Neuron (in vitro differentiated cells): Measurements from ENCODE around the gene GOLGA6L10.
"Not testable (repeated sequence)": the region's sequence is repeated elsewhere in the genome, so short reads cannot be mapped to it uniquely, and the experiment has no call there.

Experiments used
- H2AFZ ChIP-seq: one replicate; pipeline ENCODE4 v1.6.1; 2013; ENCODE audit warnings: low read depth, mild to moderate bottlenecking, inconsistent platforms, low read length, moderate library complexity
- H3K27me3 ChIP-seq: one replicate; pipeline ENCODE4 v1.6.1; 2013; ENCODE audit warnings: low read length; ENCODE audit not compliant: insufficient read depth
- H3K36me3 ChIP-seq: one replicate; pipeline ENCODE4 v1.6.1; 2013; ENCODE audit warnings: low read length; ENCODE audit not compliant: insufficient read depth
- H3K4me1 ChIP-seq: one replicate; pipeline ENCODE4 v1.6.1; 2013; ENCODE audit warnings: low read length; ENCODE audit not compliant: insufficient read depth
- H3K4me3 ChIP-seq: 2 replicates; pipeline ENCODE4 v1.5.1; 2013; ENCODE audit warnings: mild to moderate bottlenecking, low read length, moderate library complexity
- H3K9me3 ChIP-seq: one replicate; pipeline ENCODE4 v1.6.1; 2013; ENCODE audit warnings: low read length

Gene GOLGA6L10

DNA sequence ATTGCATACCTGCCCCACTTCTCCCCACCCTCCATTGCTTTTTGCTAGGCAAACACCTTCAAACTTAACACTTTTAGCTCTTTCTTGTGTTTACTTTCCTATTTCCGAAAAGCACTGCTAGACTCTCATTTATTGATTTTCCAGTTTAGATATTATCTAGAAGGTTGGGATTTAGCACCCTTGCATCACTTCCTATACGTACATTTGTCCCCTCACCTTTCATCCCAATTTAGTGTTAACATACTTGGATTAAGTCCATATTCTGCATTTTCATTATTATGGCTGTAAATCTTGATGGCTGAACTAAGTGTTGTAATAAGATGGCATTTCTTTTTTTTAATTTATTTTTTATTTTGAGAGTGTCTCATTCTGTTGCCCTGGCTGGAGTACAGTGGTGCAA lies 39.5 kb downstream of the GOLGA6L10 start:
- no peak overlapping the region for H2AFZ ChIP-seq
- H3K36me3 ChIP-seq: no peaks in the 10 kb centered on the region
- H3K4me3 ChIP-seq: no peak overlapping the region
- no peaks in the 10 kb centered on the region for H3K9me3 ChIP-seq
- H3K4me1 ChIP-seq: no peaks in the 10 kb centered on the region
- no peaks in the 10 kb centered on the region for H3K27me3 ChIP-seq

DNA sequence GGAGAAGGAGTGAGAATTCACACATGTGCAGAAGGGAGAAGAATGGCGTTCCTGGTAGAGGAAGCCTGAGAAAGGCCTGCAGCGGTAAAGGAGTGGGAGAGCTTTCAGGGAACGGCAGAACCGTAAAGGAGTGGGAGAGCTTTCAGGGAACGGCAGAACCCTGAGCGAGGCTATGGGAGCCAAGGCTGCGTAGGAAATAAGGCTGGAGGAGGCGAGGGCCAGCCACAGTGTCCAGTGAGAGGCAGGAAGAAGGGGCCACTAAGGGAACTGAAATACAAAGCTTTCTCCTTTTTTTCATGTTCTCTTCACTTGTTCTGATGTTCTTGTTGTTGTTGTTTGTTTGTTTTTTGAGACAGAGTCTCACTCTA lies 41.6 kb downstream of the GOLGA6L10 start:
- Histone ChIP-seq H3K9me3 (no peaks in the 10 kb centered on the region), H2AFZ (no peak overlapping the region), H3K36me3 (no peaks in the 10 kb centered on the region), H3K4me3 (no peak overlapping the region), H3K4me1 (no peaks in the 10 kb centered on the region), H3K27me3 (peaks cover 5% of the 10 kb centered on the region)

DNA sequence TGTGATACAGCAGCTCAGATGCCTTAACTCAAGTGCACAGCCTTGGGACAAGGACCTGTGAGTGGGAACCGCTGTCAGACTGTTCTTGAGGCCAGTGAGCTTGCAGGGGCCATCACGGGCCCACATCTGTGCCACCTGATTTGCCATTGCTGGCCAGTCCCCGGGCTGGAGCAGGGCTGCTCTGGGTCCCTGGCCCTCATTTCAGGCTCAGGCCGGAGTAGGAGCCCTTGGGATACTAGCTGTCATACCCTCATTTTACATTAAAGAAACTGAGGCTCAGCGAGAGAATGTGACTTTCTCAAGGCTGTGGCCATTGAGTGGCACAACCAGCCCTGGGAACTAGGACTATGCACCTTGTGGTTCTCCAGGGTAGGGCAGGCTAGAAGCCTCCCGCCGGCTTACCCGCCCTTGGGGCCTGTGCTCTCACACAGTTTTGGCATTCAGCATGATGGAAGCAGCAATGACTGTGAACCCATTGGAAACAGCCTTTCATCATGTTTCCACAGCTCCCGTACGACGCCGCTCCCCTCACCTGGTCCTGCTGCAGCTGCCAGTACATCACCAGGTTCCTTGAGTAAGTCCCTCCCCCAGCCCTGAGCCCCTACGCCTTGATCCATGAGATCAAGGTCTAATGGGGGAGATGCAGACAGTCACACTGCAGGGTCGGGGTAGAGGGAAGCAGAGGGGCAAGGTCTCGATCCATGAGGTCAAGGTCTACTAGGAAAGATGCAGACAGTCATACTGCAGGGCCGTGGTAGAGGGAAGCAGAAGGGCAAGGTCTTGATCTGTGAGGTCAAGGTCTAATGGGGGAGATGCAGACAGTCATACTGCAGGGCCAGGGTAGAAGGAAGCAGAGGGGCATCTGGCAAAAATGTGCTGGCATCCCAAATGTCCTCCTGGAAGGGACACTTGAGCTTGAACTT lies 42.2 kb downstream of the GOLGA6L10 start:
- H3K4me3 ChIP-seq: no peak overlapping the region
- no peaks in the 10 kb centered on the region for H3K4me1 ChIP-seq
- H2AFZ ChIP-seq: no peak overlapping the region

DNA sequence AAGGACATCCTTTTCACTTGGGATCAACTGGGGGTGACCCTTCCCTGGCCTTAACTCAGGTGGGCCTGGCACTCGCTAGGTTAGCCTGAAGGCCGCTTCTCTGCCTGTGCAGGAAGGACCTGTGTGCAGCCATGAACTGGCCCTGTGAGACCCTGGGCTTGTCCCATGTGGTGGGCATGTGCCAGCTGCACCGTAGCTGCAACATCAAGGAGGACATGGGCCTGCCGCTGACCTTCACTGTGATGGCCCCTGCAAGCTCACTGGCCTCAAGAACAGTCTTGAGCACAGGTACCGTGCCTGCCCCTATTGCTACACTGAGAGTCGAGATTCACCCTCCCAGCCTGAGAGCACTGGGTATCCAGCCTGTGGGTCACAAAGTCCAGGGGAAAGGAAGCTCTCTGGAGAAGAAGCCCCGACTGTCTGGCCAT lies 43.6 kb downstream of the GOLGA6L10 start:
- no peaks in the 10 kb centered on the region for H3K36me3 ChIP-seq

More for the DNA sequence above, 42.2 kb downstream of the GOLGA6L10 start:
- Histone ChIP-seq H3K9me3 (no peaks in the 10 kb centered on the region), H3K27me3 (peaks cover 6% of the 10 kb centered on the region), H3K36me3 (no peaks in the 10 kb centered on the region)

DNA sequence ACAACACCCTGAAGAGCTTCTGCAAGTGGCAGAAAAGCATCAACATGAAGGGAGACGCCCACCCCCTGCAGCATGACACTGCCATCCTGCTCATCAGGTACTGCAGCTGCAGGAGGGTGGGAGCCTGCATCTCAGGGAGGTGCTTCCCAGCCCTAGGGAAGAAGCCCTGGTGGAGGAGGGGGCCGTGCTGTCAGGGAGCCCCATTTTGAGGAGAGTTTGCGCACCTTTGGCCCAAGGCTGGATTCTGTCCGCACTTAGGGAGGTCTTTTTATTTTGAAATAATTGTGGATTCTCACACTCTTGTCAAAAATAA lies 44.5 kb downstream of the GOLGA6L10 start:
- Histone ChIP-seq H3K27me3 (peaks cover 15% of the 10 kb centered on the region), H3K4me1 (no peaks in the 10 kb centered on the region), H3K9me3 (no peaks in the 10 kb centered on the region), H3K4me3 (no peak overlapping the region), H3K36me3 (no peaks in the 10 kb centered on the region), H2AFZ (no peak overlapping the region)

More for the DNA sequence above, 43.6 kb downstream of the GOLGA6L10 start:
- H3K4me3 ChIP-seq: no peak overlapping the region
- no peaks in the 10 kb centered on the region for H3K4me1 ChIP-seq
- H3K9me3 ChIP-seq: no peaks in the 10 kb centered on the region
- H3K27me3 ChIP-seq: peaks cover 15% of the 10 kb centered on the region
- H2AFZ ChIP-seq: no peak overlapping the region

DNA sequence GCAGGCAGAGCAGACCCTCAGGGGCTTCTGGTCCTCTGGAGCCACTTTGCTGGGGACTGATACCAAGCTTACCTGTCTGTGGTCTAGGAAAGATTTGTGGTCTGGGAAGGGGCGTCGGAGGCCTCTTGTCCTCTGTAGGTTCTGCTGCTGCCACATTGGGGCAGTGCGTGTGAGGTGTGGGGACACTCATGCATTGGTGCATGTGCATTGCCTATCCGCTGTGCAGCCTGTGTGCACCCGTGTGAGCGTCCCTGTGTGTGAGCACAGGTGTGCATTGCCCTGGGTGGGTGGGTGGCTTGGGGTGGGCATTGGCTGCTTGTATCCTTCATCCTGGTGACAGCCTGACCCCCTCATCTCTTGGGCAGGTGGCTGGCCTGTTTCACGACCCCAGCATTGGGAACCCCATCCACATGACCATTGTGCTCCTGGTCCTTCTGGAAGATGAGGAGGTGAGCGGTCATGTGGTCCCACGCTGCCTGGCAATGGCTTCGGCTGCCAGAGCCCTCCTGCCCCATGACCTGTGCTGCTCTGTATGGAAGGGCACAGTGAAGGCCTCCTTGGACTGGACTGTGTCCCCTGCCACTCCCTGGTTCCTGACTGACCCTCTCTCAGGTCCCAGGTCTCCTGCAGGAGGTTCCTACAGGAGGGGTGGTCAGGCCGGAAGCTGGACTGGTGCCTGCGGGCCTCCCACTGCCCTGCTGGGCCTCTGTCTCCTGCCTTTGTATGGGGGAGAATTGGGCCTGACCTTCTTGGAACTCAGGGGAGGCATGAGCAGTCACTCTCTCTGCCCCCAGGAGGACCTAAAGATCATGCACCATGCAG lies 45.1 kb downstream of the GOLGA6L10 start:
- H2AFZ ChIP-seq: no peak overlapping the region
- H3K4me1 ChIP-seq: no peaks in the 10 kb centered on the region
- no peak overlapping the region for H3K4me3 ChIP-seq
- H3K27me3 ChIP-seq: peaks cover 15% of the 10 kb centered on the region
- H3K36me3 ChIP-seq: no peaks in the 10 kb centered on the region
- H3K9me3 ChIP-seq: no peaks in the 10 kb centered on the region

DNA sequence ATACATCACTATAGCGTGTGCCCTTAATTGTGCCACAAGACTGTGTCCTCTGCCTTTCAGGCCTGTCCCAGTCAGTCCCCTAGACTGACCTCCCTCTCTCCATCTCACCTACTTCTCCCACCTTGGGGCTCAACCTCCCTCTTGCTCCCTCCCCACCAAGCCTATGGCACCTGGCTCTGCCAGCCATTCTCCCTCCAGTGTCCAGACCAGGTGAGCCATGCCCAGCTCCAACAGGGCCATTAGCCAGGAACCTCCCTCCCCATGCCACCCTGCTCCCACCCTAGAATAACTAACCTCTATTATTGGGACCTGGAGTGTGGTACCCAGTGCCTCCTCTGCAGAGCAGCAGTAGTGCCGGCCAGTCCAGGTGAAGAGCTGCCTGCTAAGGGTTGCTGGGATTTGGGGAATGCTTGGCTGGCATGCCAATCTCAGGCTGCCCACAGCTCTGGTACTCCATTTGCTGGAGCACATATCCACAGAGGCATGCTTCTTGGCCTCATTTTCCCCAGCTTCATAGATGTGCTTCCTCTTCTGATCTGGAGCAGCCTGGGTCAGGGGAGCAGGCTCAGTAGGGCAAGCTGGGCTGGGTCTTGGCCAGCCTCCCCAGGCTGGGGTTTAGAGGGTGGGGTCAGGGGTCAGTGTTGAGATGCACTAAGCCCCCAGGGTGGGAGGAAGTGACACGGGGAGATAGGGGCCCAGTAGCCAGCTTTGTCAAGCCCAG lies 47.8 kb downstream of the GOLGA6L10 start:
- Histone ChIP-seq H3K36me3 (no peaks in the 10 kb centered on the region), H2AFZ (no peak overlapping the region), H3K4me3 (no peak overlapping the region), H3K27me3 (peaks cover 15% of the 10 kb centered on the region), H3K4me1 (no peaks in the 10 kb centered on the region), H3K9me3 (no peaks in the 10 kb centered on the region)

DNA sequence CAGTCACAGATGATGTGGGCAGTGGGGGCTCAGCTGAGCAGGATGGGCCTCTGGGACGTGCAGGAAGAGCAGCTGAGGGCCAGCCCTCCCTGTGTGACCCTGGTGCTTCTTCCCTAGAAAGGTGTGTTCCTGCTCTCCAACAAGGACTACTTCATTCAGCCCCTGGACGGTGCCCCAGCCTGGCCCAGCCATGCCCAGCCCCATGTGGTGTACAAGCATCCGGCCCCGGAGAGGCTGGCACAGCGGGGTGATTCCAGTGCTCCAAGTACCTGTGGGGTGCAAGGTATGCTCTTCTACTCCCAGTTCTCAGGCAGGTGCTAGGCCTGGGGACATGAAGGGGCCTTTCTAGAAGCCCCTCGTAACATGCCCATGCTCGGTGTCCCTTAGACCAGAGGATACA lies 48.4 kb downstream of the GOLGA6L10 start:
- Histone ChIP-seq H3K4me1 (no peaks in the 10 kb centered on the region), H3K36me3 (no peaks in the 10 kb centered on the region), H3K4me3 (no peak overlapping the region), H3K9me3 (no peaks in the 10 kb centered on the region), H3K27me3 (peaks cover 15% of the 10 kb centered on the region), H2AFZ (no peak overlapping the region)

DNA sequence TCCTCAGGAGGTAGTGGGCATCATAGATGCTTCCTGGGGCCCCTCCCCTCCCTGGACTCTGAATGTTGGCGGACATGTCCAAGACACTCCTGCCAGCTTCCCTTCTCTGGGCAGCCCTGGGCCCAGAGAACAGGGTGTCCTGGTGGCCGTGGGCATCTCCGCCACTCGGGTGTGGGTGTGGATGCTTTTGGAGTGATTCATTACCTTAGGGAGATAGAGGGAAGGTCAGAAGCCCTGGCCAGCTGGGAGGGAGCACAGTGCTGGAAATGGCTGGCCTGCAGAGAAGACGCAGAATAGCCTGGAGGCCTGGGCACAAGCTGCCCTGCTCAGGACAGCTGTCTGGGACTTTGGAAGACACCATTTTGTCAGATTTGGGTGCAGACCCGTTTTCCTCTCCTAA lies 48.9 kb downstream of the GOLGA6L10 start:
- peaks cover 15% of the 10 kb centered on the region for H3K27me3 ChIP-seq
- not testable (repeated sequence) for H3K36me3 ChIP-seq, H3K4me1 ChIP-seq, H2AFZ ChIP-seq, H3K9me3 ChIP-seq, H3K4me3 ChIP-seq

DNA sequence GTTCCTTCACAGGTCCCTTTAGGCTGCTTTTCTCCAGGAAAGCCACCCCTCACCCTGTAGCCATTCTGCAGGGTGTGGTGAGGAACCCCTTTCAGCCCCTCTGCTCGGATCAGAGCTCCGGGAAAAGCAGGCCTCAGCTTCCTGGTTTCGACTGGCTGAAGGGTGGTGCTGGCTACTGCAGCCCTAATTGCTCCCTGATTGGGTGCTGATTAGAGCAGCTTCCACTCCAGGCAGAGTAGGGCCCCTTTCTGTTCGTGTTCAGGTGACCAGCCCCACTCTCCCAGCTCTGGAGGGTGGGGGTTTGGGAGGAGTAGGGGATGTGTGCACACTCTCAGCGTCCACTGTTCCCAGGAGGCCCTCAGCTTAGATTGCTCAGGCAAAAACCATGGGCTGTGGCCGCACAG lies 49.8 kb downstream of the GOLGA6L10 start:
- H3K4me1 ChIP-seq, H2AFZ ChIP-seq, H3K4me3 ChIP-seq: not testable (repeated sequence)

DNA sequence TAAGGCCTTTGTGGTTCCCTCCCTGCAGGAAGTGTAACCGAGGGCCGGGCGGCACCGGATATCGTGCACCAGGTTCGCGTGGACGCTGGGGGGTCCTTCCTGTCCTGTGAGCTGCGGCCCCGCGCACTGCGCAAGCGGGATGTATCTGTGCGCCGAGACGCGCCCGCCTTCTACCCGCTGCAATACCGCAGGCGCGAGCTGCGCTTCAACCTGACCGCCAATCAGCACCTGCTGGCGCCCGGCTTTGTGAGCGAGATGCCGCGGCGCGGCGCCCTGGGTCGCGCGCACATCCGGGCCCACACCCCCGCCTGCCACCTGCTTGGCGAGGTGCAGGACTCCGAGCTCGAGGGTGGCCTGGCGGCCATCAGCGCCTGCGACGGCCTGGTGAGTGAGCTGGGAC lies 50.8 kb downstream of the GOLGA6L10 start:
- Histone ChIP-seq H3K4me1 (no peaks in the 10 kb centered on the region), H3K4me3 (no peak overlapping the region), H3K9me3 (no peaks in the 10 kb centered on the region), H2AFZ (no peak overlapping the region), H3K36me3 (no peaks in the 10 kb centered on the region), H3K27me3 (peaks cover 13% of the 10 kb centered on the region)

More for the DNA sequence above, 49.8 kb downstream of the GOLGA6L10 start:
- not testable (repeated sequence) for H3K36me3 ChIP-seq, H3K9me3 ChIP-seq
- H3K27me3 ChIP-seq: peaks cover 15% of the 10 kb centered on the region

DNA sequence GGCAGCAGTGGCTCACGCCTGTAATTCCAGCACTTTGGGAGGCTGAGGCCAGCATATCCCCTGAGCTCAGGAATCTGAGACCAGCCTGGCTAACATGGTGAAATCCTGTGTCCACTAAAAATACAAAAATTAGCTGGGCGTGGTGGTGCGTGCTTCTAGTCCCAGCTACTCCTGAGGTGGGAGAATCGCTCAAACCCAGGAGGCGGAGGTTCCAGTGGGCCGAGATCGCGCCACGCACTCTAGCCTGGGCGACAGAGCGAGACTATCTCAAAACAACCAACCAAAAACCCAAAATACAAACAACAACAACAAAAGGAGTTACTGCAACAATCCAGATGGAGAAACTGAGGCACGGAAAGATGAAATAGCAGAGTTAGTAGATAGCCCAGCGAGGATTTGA lies 51.2 kb downstream of the GOLGA6L10 start:
- no peak overlapping the region for H3K4me3 ChIP-seq
- no peaks in the 10 kb centered on the region for H3K9me3 ChIP-seq
- no peaks in the 10 kb centered on the region for H3K4me1 ChIP-seq
- no peak overlapping the region for H2AFZ ChIP-seq
- no peaks in the 10 kb centered on the region for H3K36me3 ChIP-seq
- peaks cover 13% of the 10 kb centered on the region for H3K27me3 ChIP-seq

DNA sequence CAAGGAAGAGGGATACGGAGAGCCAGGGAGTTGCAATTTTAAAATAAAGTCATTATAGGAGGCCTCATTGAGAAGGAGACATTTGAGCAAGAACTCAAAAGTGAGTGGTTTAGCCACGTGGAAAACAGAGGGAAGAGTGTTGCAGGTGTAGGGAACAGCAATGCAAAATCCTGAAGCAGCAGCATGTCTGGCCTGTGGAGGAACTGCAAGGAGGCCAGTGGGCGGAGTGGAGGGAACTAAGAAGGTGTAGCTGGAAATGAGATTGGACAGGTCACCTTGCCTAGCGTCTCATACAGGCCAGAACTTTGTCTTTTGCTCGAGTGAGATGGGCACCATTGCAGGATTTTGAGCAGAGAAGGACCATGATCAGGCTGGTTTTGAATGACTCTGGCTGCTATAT lies 51.7 kb downstream of the GOLGA6L10 start:
- H2AFZ ChIP-seq: no peak overlapping the region
- H3K9me3 ChIP-seq: no peaks in the 10 kb centered on the region
- H3K4me1 ChIP-seq: no peaks in the 10 kb centered on the region
- H3K36me3 ChIP-seq: no peaks in the 10 kb centered on the region
- H3K4me3 ChIP-seq: no peak overlapping the region
- peaks cover 13% of the 10 kb centered on the region for H3K27me3 ChIP-seq
